Thoracic aorta (tissue), 2 donors: ENCODE data around the gene MSI2. TPM values are rescaled to one million over a fixed set of nuclear protein-coding genes. Genes with fewer than 3 reads are reported as not detected.

Experiments
- ATAC-seq: fragments of 150-250 bp; one replicate; pipeline ENCODE4 v1.8.0; 2017; ENCODE audit warnings: low read depth; ENCODE audit not compliant: insufficient number of reproducible peaks, low FRiP score
- DNase-seq: peaks from one replicate; pipeline ENCODE4 v3.0.0-alpha.2; 2020; ENCODE audit warnings: low spot score
- H3K27ac ChIP-seq, 2 donors: fragments of 200-600 bp; sonication (generic); 1 replicate in 1 of 2; 2 replicates in 1 of 2; pipeline ENCODE4 v1.5.1; 2016; ENCODE audit warnings: mild to moderate bottlenecking in 2 of 2, moderate library complexity in 2 of 2
- H3K27me3 ChIP-seq: fragments of 200-600 bp; sonication (generic); replicated peaks from 2 replicates; pipeline ENCODE4 v1.6.0; 2016; ENCODE audit warnings: mild to moderate bottlenecking; ENCODE audit not compliant: insufficient read depth
- H3K36me3 ChIP-seq: fragments of 200-600 bp; sonication (generic); one replicate; pipeline ENCODE4 v1.5.1; 2016
- H3K4me1 ChIP-seq, 2 donors: fragments of 200-600 bp; sonication (generic); 1 replicate in 1 of 2; 2 replicates in 1 of 2; pipeline versions ENCODE4 v1.5.1 to v1.6.0; 2016; ENCODE audit warnings: low read depth in 2 of 2, mild to moderate bottlenecking in 1 of 2; ENCODE audit not compliant: control insufficient read depth in 1 of 2
- H3K4me3 ChIP-seq: fragments of 200-600 bp; sonication (generic); 2 replicates; pipeline ENCODE4 v1.5.1; 2016; ENCODE audit warnings: mild to moderate bottlenecking
- H3K9me3 ChIP-seq: fragments of 200-600 bp; sonication (generic); 2 replicates; pipeline ENCODE4 v1.5.1; 2016
- total RNA-seq, 2 donors: library from RNA; depleted of rRNA; stranded (reverse); fragments of >200 nt; gene quantifications; one replicate each; pipeline versions ENCODE4 v1.1.0 to v1.2.3, GENCODE V29; 2016
- TF ChIP-seq, protein P1 (sequence below): fragments of 200-600 bp; sonication (generic); IDR thresholded peaks from one replicate; pipeline ENCODE4 v1.5.1; 2019; ENCODE audit warnings: antibody characterized with exemption

Gene MSI2
- total RNA-seq, 2 donors from 2014 or later, result 32.1 to 46.2 TPM

- no peak for ATAC-seq
- Histone ChIP-seq H3K27ac (peak overlapping the region in 1 of 2 donors; percentile 41), H3K27me3 (no peaks in the 10 kb centered on the region), H3K4me3 (no peak overlapping the region), H3K9me3 (no peaks in the 10 kb centered on the region), H3K36me3 (no peaks in the 10 kb centered on the region), H3K4me1 (peaks cover 0 to 24% of the 10 kb centered on the region in 2 donors)
- no peak for DNase-seq
- TF ChIP-seq, protein P1, sequence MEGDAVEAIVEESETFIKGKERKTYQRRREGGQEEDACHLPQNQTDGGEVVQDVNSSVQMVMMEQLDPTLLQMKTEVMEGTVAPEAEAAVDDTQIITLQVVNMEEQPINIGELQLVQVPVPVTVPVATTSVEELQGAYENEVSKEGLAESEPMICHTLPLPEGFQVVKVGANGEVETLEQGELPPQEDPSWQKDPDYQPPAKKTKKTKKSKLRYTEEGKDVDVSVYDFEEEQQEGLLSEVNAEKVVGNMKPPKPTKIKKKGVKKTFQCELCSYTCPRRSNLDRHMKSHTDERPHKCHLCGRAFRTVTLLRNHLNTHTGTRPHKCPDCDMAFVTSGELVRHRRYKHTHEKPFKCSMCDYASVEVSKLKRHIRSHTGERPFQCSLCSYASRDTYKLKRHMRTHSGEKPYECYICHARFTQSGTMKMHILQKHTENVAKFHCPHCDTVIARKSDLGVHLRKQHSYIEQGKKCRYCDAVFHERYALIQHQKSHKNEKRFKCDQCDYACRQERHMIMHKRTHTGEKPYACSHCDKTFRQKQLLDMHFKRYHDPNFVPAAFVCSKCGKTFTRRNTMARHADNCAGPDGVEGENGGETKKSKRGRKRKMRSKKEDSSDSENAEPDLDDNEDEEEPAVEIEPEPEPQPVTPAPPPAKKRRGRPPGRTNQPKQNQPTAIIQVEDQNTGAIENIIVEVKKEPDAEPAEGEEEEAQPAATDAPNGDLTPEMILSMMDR, result no peak
Observed at GRCh38 chr17:57406981-57407286, 150.6 kb downstream of the MSI2 start.

GRCh38 chr17:57407287-57408070, 151.2 kb downstream of the MSI2 start:
- no peak overlapping the region for H3K27ac ChIP-seq
- no peak overlapping the region for H3K4me3 ChIP-seq
- H3K27me3 ChIP-seq, result no peaks in the 10 kb centered on the region
- ATAC-seq (no peak), DNase-seq (no peak)
- TF ChIP-seq, protein P1, result no peak
- no peaks in the 10 kb centered on the region for H3K9me3 ChIP-seq
- peaks cover 0 to 24% of the 10 kb centered on the region in 2 donors for H3K4me1 ChIP-seq
- no peaks in the 10 kb centered on the region for H3K36me3 ChIP-seq

DNA sequence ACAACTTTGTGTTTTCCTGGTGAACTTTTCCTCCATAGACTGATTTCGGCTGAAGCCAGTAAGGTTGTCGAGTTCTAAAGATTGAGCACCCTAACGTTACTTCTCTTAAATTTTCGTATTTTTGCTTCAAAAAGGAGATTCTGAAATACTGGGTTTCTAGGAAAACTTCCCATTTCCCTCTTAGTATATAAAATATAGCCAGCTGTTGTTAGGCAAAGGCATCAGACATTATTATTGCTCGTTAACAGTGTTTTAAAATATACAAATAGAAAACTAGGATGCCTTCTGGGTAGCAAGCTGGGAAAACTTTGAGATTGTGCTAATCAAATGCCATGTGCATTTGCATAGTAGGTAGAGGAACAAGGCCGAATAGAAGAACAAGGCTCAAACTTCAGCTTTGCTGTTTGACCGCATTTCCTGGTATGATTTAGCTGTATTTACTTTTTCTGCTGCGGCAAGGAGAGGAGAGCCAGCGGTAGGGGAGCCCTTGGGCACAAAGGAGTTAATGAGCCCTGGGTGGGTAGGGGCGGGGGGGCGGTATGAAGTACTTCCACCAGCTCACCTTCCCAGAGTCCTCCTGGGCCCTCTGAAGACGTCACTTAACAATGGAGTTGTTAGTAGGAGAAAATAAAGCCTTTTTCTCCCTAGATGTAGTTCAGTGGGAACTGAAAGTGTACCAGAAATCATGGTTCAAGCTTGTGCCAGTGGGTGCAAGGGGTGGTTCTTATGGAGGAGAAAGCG, 151.9 kb downstream of the MSI2 start:
- Histone ChIP-seq H3K4me1 (peaks cover 0 to 24% of the 10 kb centered on the region in 2 donors), H3K9me3 (no peaks in the 10 kb centered on the region), H3K27me3 (no peaks in the 10 kb centered on the region), H3K36me3 (no peaks in the 10 kb centered on the region), H3K27ac (no peak overlapping the region), H3K4me3 (no peak overlapping the region)
- TF ChIP-seq, protein P1, result no peak
- ATAC-seq, result no peak
- no peak for DNase-seq

DNA sequence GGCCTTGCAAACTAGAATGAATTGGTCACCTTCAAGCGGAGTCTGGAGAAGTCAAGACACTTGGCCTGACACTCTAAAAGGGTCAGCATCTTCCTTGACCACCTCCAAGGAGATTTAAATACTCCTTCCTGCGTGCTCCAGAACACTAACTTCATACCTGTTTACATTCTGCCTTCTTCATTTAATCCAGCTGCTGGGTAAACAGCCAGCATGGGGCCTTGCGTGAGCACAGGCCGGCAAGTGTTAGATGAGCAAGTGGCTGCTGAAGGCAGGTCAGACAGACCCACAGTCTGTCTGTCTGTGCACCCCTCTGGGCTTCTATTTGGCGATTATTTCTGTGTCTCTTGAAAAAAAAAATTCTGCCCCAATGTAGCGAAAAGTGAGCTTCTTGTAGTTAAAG, 153.8 kb downstream of the MSI2 start:
- H3K36me3 ChIP-seq, result no peaks in the 10 kb centered on the region
- no peaks in the 10 kb centered on the region for H3K9me3 ChIP-seq
- H3K27ac ChIP-seq, result no peak overlapping the region
- H3K27me3 ChIP-seq, result no peaks in the 10 kb centered on the region
- no peak overlapping the region for H3K4me3 ChIP-seq
- TF ChIP-seq, protein P1, result no peak
- DNase-seq (no peak), ATAC-seq (no peak)
- H3K4me1 ChIP-seq, result peaks cover 0 to 20% of the 10 kb centered on the region in 2 donors

DNA sequence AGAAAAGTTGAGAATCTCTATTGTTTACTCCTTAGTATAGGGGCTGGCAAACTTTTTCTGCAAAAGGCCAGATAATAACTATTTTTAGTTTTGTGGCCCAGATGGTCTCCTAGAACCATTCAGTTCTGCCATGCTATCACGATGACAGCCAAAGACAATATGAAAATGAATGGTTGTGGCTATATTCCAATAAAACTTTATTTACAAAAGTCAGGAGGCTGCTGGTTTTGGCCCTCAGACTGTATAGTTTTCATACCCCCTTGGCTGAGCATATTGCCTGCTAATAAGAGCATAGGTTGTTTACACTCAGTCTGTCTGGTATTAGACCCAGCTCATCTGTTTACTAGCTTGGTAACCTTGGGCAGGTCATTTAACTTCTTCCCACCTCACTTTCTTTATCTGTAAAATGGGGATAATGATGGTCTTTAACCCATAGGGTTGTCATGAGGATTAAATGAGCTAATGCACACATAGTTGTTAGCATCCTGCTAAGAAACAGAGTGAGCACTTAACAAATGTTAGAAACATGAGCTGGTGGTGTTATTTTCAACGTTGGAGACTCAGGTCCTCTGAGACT, 156.3 kb downstream of the MSI2 start:
- ATAC-seq, result no peak
- Histone ChIP-seq H3K27ac (no peak overlapping the region), H3K36me3 (no peaks in the 10 kb centered on the region), H3K4me3 (no peak overlapping the region), H3K9me3 (no peaks in the 10 kb centered on the region), H3K4me1 (no peaks in the 10 kb centered on the region), H3K27me3 (no peaks in the 10 kb centered on the region)
- DNase-seq, result no peak
- TF ChIP-seq, protein P1, result no peak
